OCI-LY7 (cell line): ENCODE data around the gene AFF3. TPM values are rescaled to one million over a fixed set of nuclear protein-coding genes. Genes with fewer than 3 reads are reported as not detected.

Experiments
- BruUV-seq: library from RNA; stranded (reverse); fragments of 400-500 nt; replicated peaks from 2 replicates; lab custom pipeline; 2021; lab: Mats Ljungman, UMichigan
- CTCF ChIA-PET: fragments of 300-600 bp; sonication (Branson Sonifier 250); formaldehyde crosslinking; loops from one replicate; lab custom pipeline; 2022; ENCODE audit warnings: antibody characterized with exemption; ENCODE audit not compliant: unreplicated experiment; lab: Charles Lee
- POLR2A ChIA-PET: fragments of 300-600 bp; sonication (Branson Sonifier 250); formaldehyde crosslinking; loops from one replicate; lab custom pipeline; 2022; ENCODE audit warnings: antibody characterized with exemption; lab: Charles Lee
- DNase-seq: peaks from one replicate; pipeline ENCODE4 v3.0.0-alpha.2; 2015; ENCODE audit warnings: low spot score
- H2AFZ ChIP-seq: fragments of 200-600 bp; sonication (generic), shearing (Covaris generic); 2 replicates; pipeline ENCODE4 v1.6.1; 2014; ENCODE audit warnings: mild to moderate bottlenecking, antibody characterized with exemption, low read length, moderate library complexity
- H3K27ac ChIP-seq: fragments of 200-600 bp; sonication (generic); 2 replicates; pipeline ENCODE4 v1.5.1; 2014; ENCODE audit warnings: mixed run types, low read depth, mild to moderate bottlenecking, moderate library complexity, low read length, inconsistent platforms; ENCODE audit not compliant: poor library complexity, severe bottlenecking
- H3K36me3 ChIP-seq: fragments of 200-600 bp; sonication (generic); 2 replicates; pipeline ENCODE4 v1.6.1; 2014; ENCODE audit warnings: mild to moderate bottlenecking, antibody characterized with exemption, low read length, moderate library complexity, mixed read lengths; ENCODE audit not compliant: insufficient read depth
- H3K4me1 ChIP-seq: fragments of 200-600 bp; sonication (generic); 2 replicates; pipeline ENCODE4 v1.5.1; 2014; ENCODE audit warnings: mild to moderate bottlenecking, low read length; ENCODE audit not compliant: insufficient read depth, poor library complexity, severe bottlenecking
- H3K4me2 ChIP-seq: fragments of 200-600 bp; sonication (generic); 2 replicates; pipeline ENCODE4 v1.6.1; 2014; ENCODE audit warnings: mild to moderate bottlenecking, low read length
- H3K4me3 ChIP-seq: fragments of 200-600 bp; sonication (generic); 2 replicates; pipeline ENCODE4 v1.5.1; 2014; ENCODE audit warnings: mild to moderate bottlenecking, low read depth, low read length; ENCODE audit not compliant: poor library complexity, severe bottlenecking
- H3K79me2 ChIP-seq: fragments of 200-600 bp; sonication (generic); 2 replicates; pipeline ENCODE4 v1.6.1; 2016; ENCODE audit warnings: low read depth, mild to moderate bottlenecking, low read length, moderate library complexity, mixed read lengths; ENCODE audit not compliant: insufficient read depth
- H3K9me2 ChIP-seq: fragments of 200-600 bp; sonication (generic); 2 replicates; pipeline ENCODE4 v1.6.1; 2016; ENCODE audit warnings: mild to moderate bottlenecking, low read length, mixed read lengths; ENCODE audit not compliant: insufficient read depth
- H3K9me3 ChIP-seq: fragments of 200-600 bp; sonication (generic); 2 replicates; pipeline ENCODE4 v1.6.1; 2014; ENCODE audit warnings: mild to moderate bottlenecking, mixed run types, low read length, mixed read lengths
- H4K20me1 ChIP-seq: fragments of 200-600 bp; sonication (generic); 2 replicates; pipeline ENCODE4 v1.6.1; 2014; ENCODE audit warnings: mild to moderate bottlenecking, antibody characterized with exemption, low read length, moderate library complexity, mixed read lengths; ENCODE audit not compliant: insufficient read depth
- EZH2phosphoT487 ChIP-seq: fragments of 200-600 bp; sonication (generic); IDR thresholded peaks from 2 replicates; pipeline ENCODE4 v1.6.1; 2018; ENCODE audit warnings: low read depth, borderline replicate concordance, mild to moderate bottlenecking, mixed run types, antibody characterized with exemption, low read length, moderate library complexity, mixed read lengths
- intact Hi-C: fragments of 100-400 bp; cut with micrococcal nuclease; formaldehyde crosslinking; loops from one replicate; pipeline ENCODE4 v1.10.0; 2022; ENCODE audit not compliant: unreplicated experiment
- total RNA-seq, 2 experiments: library from RNA; depleted of rRNA in 1 of 2; stranded (reverse); fragments of >200 nt in 1 of 2; shearing (Covaris generic) in 1 of 2; gene quantifications; 2 replicates each; pipeline ENCODE4 v1.2.3, GENCODE V29; 2014 to 2022
- TF ChIP-seq, protein P1 (sequence below): fragments of 200-600 bp; sonication (generic); conservative IDR thresholded peaks from 2 replicates; pipeline ENCODE4 v1.5.1; 2014; ENCODE audit warnings: mild to moderate bottlenecking, antibody characterized with exemption, low read length, moderate library complexity, mixed read lengths

The AFF3 gene
- total RNA-seq, 2 experiments from 2014 or later, result 131 to 133 TPM

GRCh38 chr2:99734236-99734635 lies 408.2 kb downstream of the AFF3 start:
- H4K20me1 ChIP-seq, result no peaks in the 10 kb centered on the region
- 0 out of 2 replicates have a peak, but pooled peaks cover 3% of the 10 kb centered on the region for H3K9me3 ChIP-seq
- no peak overlapping the region for H3K4me3 ChIP-seq
- no peak overlapping the region for H3K4me2 ChIP-seq
- DNase-seq, result no peak
- H3K79me2 ChIP-seq, result no peaks in the 10 kb centered on the region
- BruUV-seq, result no TSS peak
- POLR2A ChIA-PET, result no interaction called here
- CTCF ChIA-PET, result no interaction called here
- H3K27ac ChIP-seq, result no peak overlapping the region
- H3K9me2 ChIP-seq, result no peaks in the 10 kb centered on the region
- peaks cover 10% of the 10 kb centered on the region for H3K36me3 ChIP-seq
- no peak overlapping the region for H2AFZ ChIP-seq
- TF ChIP-seq, protein P1, sequence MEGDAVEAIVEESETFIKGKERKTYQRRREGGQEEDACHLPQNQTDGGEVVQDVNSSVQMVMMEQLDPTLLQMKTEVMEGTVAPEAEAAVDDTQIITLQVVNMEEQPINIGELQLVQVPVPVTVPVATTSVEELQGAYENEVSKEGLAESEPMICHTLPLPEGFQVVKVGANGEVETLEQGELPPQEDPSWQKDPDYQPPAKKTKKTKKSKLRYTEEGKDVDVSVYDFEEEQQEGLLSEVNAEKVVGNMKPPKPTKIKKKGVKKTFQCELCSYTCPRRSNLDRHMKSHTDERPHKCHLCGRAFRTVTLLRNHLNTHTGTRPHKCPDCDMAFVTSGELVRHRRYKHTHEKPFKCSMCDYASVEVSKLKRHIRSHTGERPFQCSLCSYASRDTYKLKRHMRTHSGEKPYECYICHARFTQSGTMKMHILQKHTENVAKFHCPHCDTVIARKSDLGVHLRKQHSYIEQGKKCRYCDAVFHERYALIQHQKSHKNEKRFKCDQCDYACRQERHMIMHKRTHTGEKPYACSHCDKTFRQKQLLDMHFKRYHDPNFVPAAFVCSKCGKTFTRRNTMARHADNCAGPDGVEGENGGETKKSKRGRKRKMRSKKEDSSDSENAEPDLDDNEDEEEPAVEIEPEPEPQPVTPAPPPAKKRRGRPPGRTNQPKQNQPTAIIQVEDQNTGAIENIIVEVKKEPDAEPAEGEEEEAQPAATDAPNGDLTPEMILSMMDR, result no peak
- no peak for TF ChIP-seq EZH2phosphoT487
- intact Hi-C loops, result no loop called here
- H3K4me1 ChIP-seq, result no peaks in the 10 kb centered on the region

DNA sequence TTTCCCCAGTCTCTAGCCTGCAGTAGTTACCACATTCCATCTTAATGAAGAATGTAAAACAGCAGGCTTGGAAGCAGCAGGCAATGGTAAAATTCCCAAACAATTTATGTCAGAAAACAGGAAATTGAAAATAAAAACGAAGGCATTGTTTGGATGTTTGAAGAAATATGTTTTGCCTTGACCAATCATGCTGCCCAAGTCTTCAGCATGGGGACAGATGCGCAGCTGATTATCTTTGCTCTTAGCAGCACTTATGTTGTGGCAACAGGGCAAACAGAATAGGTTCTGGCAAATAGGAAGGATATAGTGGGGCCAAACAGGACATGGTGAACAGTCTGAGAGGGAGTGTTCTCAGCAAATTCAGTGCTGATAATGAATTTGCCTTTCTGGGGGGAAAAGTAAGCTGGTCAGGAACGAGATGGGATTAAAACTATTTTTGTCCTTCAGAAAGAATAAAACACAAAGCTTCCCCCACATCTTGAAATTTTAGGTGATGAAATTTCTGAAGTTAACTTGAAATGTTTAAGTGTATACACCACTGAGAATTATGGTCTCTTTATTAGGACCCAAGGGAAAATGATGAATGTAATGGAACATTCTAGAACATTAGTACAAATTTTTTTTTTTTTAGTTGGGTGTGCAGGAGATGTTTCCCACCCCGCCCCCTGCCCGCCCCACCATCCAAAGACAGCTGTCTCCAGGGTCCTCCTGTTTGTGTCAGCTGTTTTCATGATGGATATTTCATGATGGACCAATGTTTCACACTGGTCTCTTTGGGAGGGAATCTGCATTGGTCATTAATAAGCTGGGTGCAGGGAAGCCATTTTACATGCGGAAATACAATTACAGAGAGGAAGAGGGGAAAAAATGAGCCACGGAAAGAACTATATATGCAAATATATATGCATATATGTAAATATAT lies 413.0 kb downstream of the AFF3 start:
- Histone ChIP-seq H3K36me3 (peaks cover 22% of the 10 kb centered on the region), H3K79me2 (no peaks in the 10 kb centered on the region), H3K27ac (no peak overlapping the region), H4K20me1 (no peaks in the 10 kb centered on the region), H3K9me2 (no peaks in the 10 kb centered on the region), H3K4me2 (no peak overlapping the region), H3K4me3 (no peak overlapping the region), H2AFZ (no peak overlapping the region), H3K9me3 (0 out of 2 replicates have a peak, but pooled peaks cover 3% of the 10 kb centered on the region), H3K4me1 (no peaks in the 10 kb centered on the region)
- intact Hi-C loops, result loop anchor here (10.0 kb wide), 1 partner anchor 515 kb away; no protein-coding TSS in a partner anchor
- POLR2A ChIA-PET, result interaction anchor here (0.6 kb wide), 1 partner anchor 14 kb away, joined by 5 read pairs; no protein-coding TSS in a partner anchor
- CTCF ChIA-PET, result no interaction called here
- TF ChIP-seq EZH2phosphoT487, result no peak
- TF ChIP-seq, protein P1, result no peak
- DNase-seq, result no peak
- no TSS peak for BruUV-seq
